Ascending aorta (tissue), 2 donors: ENCODE measurements around the gene NAV2. TPM values are rescaled to one million over a fixed set of nuclear protein-coding genes. Genes with fewer than 3 reads are reported as not detected.
A peak's percentile ranks its signal among the peaks of the same experiment; 100 is the strongest.

Source experiments
- DNase-seq, 2 donors: peaks; one replicate each; pipeline ENCODE4 v3.0.0-alpha.2; 2019; ENCODE audit warnings: low spot score in 2 of 2
- H3K27ac ChIP-seq, 2 donors: fragments of 200-600 bp; sonication (generic); one replicate each; pipeline ENCODE4 v1.5.1; 2016 to 2017; ENCODE audit warnings: mild to moderate bottlenecking in 1 of 2
- H3K27me3 ChIP-seq: fragments of 200-600 bp; sonication (generic); one replicate; pipeline ENCODE4 v1.5.1; 2017
- H3K36me3 ChIP-seq, 2 donors: fragments of 200-600 bp; sonication (generic); one replicate each; pipeline ENCODE4 v1.5.1; 2016
- H3K4me1 ChIP-seq, 2 donors: fragments of 200-600 bp; sonication (generic); one replicate each; pipeline ENCODE4 v1.5.1; 2016 to 2017; ENCODE audit warnings: mild to moderate bottlenecking in 1 of 2
- H3K4me3 ChIP-seq, 2 donors: fragments of 200-600 bp; sonication (generic); one replicate each; pipeline ENCODE4 v1.5.1; 2016 to 2017; ENCODE audit warnings: mild to moderate bottlenecking in 1 of 2
- H3K9me3 ChIP-seq, 2 donors: fragments of 200-600 bp; sonication (generic); one replicate each; pipeline ENCODE4 v1.5.1; 2016
- CTCF ChIP-seq, 3 experiments: fragments of 200-600 bp in 2 of 3; fragments of 450-650 bp in 1 of 3; sonication (generic) in 2 of 3; IDR thresholded peaks; one replicate each; pipeline ENCODE4 v1.5.1; 2016 to 2019; ENCODE audit warnings: antibody characterized with exemption in 3 of 3, mild to moderate bottlenecking in 1 of 3, moderate library complexity in 1 of 3
- intact Hi-C: fragments of 100-400 bp; cut with DNase I; formaldehyde crosslinking; loops from one replicate; pipeline ENCODE4 v1.15.1; 2023
- total RNA-seq: library from RNA; depleted of rRNA; stranded (reverse); fragments of >200 nt; gene quantifications from one replicate; pipeline ENCODE4 v1.1.0, GENCODE V29; 2016

Gene NAV2
- total RNA-seq, 1 donor from 2014 or later: 62.6 TPM

GRCh38 chr11:20047006-20047768, 334.6 kb downstream of the NAV2 start:
- Histone ChIP-seq H3K36me3 (peaks cover 51 to 73% of the 10 kb centered on the region in 2 donors), H3K27ac (peak overlapping the region in 1 of 2 donors; percentile 49), H3K27me3 (no peaks in the 10 kb centered on the region), H3K4me3 (no peak overlapping the region), H3K9me3 (no peaks in the 10 kb centered on the region), H3K4me1 (peaks cover 14 to 24% of the 10 kb centered on the region in 2 donors)
- intact Hi-C loops: no loop called here
- no peak for DNase-seq
- TF ChIP-seq CTCF (IDR thresholded peaks at IDR 0.05): no peak

- no peak for DNase-seq
- peak overlapping the region in 1 of 2 donors; percentile 49 for H3K27ac ChIP-seq
- H3K9me3 ChIP-seq: no peaks in the 10 kb centered on the region
- intact Hi-C loops: no loop called here
- H3K4me1 ChIP-seq: peaks cover 14 to 24% of the 10 kb centered on the region in 2 donors
- H3K36me3 ChIP-seq: peaks cover 53 to 78% of the 10 kb centered on the region in 2 donors
- no peak for TF ChIP-seq CTCF (IDR thresholded peaks at IDR 0.05)
- no peaks in the 10 kb centered on the region for H3K27me3 ChIP-seq
- H3K4me3 ChIP-seq: no peak overlapping the region
These were observed 335.1 kb downstream of the NAV2 start for GRCh38 chr11:20047769-20048154.

GRCh38 chr11:20048246-20048645, 335.6 kb downstream of the NAV2 start:
- no peak for TF ChIP-seq CTCF (IDR thresholded peaks at IDR 0.05)
- intact Hi-C loops: no loop called here
- peaks cover 14 to 24% of the 10 kb centered on the region in 2 donors for H3K4me1 ChIP-seq
- peak overlapping the region; percentile 13 to 49 for H3K27ac ChIP-seq
- H3K27me3 ChIP-seq: no peaks in the 10 kb centered on the region
- peaks cover 57 to 82% of the 10 kb centered on the region in 2 donors for H3K36me3 ChIP-seq
- no peak overlapping the region for H3K4me3 ChIP-seq
- no peak for DNase-seq
- no peaks in the 10 kb centered on the region for H3K9me3 ChIP-seq

GRCh38 chr11:20048707-20049106, 336.1 kb downstream of the NAV2 start:
- Histone ChIP-seq H3K9me3 (no peaks in the 10 kb centered on the region), H3K27me3 (no peaks in the 10 kb centered on the region), H3K4me3 (no peak overlapping the region), H3K4me1 (peaks cover 14 to 24% of the 10 kb centered on the region in 2 donors), H3K27ac (peak overlapping the region; percentile 13 to 49), H3K36me3 (peaks cover 57 to 87% of the 10 kb centered on the region in 2 donors)
- DNase-seq: no peak
- no peak for TF ChIP-seq CTCF (IDR thresholded peaks at IDR 0.05)
- intact Hi-C loops: no loop called here

GRCh38 chr11:20049231-20049630, 336.6 kb downstream of the NAV2 start:
- H3K36me3 ChIP-seq: peaks cover 57 to 87% of the 10 kb centered on the region in 2 donors
- TF ChIP-seq CTCF (IDR thresholded peaks at IDR 0.05): no peak
- no peak overlapping the region for H3K4me3 ChIP-seq
- no peaks in the 10 kb centered on the region for H3K27me3 ChIP-seq
- H3K4me1 ChIP-seq: peaks cover 14 to 21% of the 10 kb centered on the region in 2 donors
- no peaks in the 10 kb centered on the region for H3K9me3 ChIP-seq
- H3K27ac ChIP-seq: peak overlapping the region in 1 of 2 donors; percentile 13
- no peak for DNase-seq
- intact Hi-C loops: no loop called here
